HL-60 (cell line): ENCODE data around the gene PRR18.

ENCODE experiments used
- DNase-seq, 2 experiments: peaks; one replicate each; pipeline ENCODE4 v3.0.0-alpha.2; 2010 to 2020; ENCODE audit warnings: low read depth in 1 of 2, low spot score in 1 of 2
- H3K27ac ChIP-seq: fragments of 250-450 bp; sonication (Bioruptor Pico); replicated peaks from 2 replicates; pipeline ENCODE4 v1.5.1; 2020; ENCODE audit warnings: mild to moderate bottlenecking, moderate library complexity
- H3K27me3 ChIP-seq: fragments of 250-450 bp; sonication (Bioruptor Pico); 2 replicates; pipeline ENCODE4 v1.5.1; 2021; ENCODE audit warnings: mild to moderate bottlenecking, moderate library complexity; ENCODE audit not compliant: insufficient read depth, poor library complexity, severe bottlenecking
- H3K4me3 ChIP-seq: replicated peaks from 2 replicates; pipeline ENCODE4 v1.5.1; 2011; ENCODE audit warnings: mild to moderate bottlenecking, control low read depth, low read length; ENCODE audit not compliant: insufficient read depth
- CTCF ChIP-seq: IDR thresholded peaks from one replicate; pipeline ENCODE4 v1.5.1; 2011; ENCODE audit warnings: low read length, control low read depth, inconsistent platforms; ENCODE audit not compliant: insufficient read depth
- GABPA ChIP-seq: IDR thresholded peaks from 2 replicates; pipeline ENCODE4 v1.6.1; 2012; ENCODE audit warnings: low read depth
- POLR2AphosphoS5 ChIP-seq: IDR thresholded peaks from 2 replicates; pipeline ENCODE4 v1.6.1; 2012; ENCODE audit warnings: low read depth
- SPI1 ChIP-seq: IDR thresholded peaks from 2 replicates; pipeline ENCODE4 v1.6.1; 2012; ENCODE audit warnings: low read depth, mild to moderate bottlenecking, borderline replicate concordance
- TF ChIP-seq, protein P1 (sequence below): IDR thresholded peaks from 2 replicates; pipeline ENCODE4 v1.6.1; 2012; ENCODE audit warnings: low read depth; ENCODE audit not compliant: insufficient replicate concordance

The PRR18 gene

GRCh38 chr6:166341464-166341863 is 33.3 kb upstream of the PRR18 start:
- no peak for TF ChIP-seq GABPA
- no peak for TF ChIP-seq POLR2AphosphoS5
- TF ChIP-seq SPI1 = no peak
- no peak for TF ChIP-seq CTCF
- TF ChIP-seq, protein P1, sequence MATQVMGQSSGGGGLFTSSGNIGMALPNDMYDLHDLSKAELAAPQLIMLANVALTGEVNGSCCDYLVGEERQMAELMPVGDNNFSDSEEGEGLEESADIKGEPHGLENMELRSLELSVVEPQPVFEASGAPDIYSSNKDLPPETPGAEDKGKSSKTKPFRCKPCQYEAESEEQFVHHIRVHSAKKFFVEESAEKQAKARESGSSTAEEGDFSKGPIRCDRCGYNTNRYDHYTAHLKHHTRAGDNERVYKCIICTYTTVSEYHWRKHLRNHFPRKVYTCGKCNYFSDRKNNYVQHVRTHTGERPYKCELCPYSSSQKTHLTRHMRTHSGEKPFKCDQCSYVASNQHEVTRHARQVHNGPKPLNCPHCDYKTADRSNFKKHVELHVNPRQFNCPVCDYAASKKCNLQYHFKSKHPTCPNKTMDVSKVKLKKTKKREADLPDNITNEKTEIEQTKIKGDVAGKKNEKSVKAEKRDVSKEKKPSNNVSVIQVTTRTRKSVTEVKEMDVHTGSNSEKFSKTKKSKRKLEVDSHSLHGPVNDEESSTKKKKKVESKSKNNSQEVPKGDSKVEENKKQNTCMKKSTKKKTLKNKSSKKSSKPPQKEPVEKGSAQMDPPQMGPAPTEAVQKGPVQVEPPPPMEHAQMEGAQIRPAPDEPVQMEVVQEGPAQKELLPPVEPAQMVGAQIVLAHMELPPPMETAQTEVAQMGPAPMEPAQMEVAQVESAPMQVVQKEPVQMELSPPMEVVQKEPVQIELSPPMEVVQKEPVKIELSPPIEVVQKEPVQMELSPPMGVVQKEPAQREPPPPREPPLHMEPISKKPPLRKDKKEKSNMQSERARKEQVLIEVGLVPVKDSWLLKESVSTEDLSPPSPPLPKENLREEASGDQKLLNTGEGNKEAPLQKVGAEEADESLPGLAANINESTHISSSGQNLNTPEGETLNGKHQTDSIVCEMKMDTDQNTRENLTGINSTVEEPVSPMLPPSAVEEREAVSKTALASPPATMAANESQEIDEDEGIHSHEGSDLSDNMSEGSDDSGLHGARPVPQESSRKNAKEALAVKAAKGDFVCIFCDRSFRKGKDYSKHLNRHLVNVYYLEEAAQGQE = no peak
- Histone ChIP-seq H3K27ac (peak overlapping the region; percentile 99), H3K27me3 (no peaks in the 10 kb centered on the region), H3K4me3 (peak overlapping the region; percentile 84)
- peak; percentile 51 to 65 for DNase-seq

DNA sequence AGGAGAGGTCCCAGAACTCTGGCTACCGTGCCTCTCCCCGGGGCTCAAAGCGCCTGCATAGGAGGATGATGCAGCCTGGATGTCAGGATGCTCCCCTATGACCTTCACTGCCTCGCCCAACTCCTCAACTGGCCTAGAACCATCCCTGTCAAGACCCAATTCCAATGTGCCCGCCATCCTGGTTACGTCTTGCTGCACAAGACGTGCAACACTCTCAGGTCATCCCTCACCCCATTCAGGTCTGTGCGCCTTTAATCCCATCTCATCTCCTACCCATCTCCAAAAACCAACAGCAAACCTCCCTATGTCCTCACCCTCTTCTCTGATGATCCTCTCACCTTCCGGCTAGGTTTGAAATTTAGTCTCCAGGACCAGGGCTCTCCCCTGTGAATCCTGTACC is 30.7 kb upstream of the PRR18 start:
- TF ChIP-seq SPI1 (no peak), POLR2AphosphoS5 (peak; percentile 18; the same call in 1 of the 2 replicates), CTCF (no peak), GABPA (no peak)
- TF ChIP-seq, protein P1 = no peak
- Histone ChIP-seq H3K27me3 (no peaks in the 10 kb centered on the region), H3K4me3 (no peak overlapping the region), H3K27ac (no peak overlapping the region)
- DNase-seq = no peak

- H3K4me3 ChIP-seq = no peak overlapping the region
- no peak for DNase-seq
- TF ChIP-seq SPI1 (no peak), GABPA (no peak), CTCF (no peak), POLR2AphosphoS5 (no peak)
- TF ChIP-seq, protein P1 = no peak
- H3K27me3 ChIP-seq = no peaks in the 10 kb centered on the region
- no peak overlapping the region for H3K27ac ChIP-seq
These were observed 28.7 kb upstream of the PRR18 start for GRCh38 chr6:166336847-166337246.
